Fibroblast of skin of back (primary cell): ENCODE measurements around the gene OLR1. TPM values are rescaled to one million over a fixed set of nuclear protein-coding genes. Genes with fewer than 3 reads are reported as not detected.
"Not testable (repeated sequence)": the region's sequence is repeated elsewhere in the genome, so short reads cannot be mapped to it uniquely, and the experiment has no call there.

Experiments
- DNase-seq: peaks from one replicate; pipeline ENCODE4 v3.0.0-alpha.2; 2013
- polyA plus RNA-seq, 2 experiments: library from polyadenylated mRNA; unstranded; fragments of 120-200 nt; gene quantifications; one replicate each; pipeline ENCODE4 v1.2.1, GENCODE V29; 2013; ENCODE audit not compliant: insufficient read length in 2 of 2

The OLR1 gene
- polyA plus RNA-seq (2013, experiment 1 of 2; ENCODE audit: insufficient read length): not detected
- 0.26 TPM for polyA plus RNA-seq (2013, experiment 2 of 2; ENCODE audit: insufficient read length)

- no peak for DNase-seq
These were observed at the start of gene OLR1 for GRCh38 chr12:10171973-10172728. Gene OLR1 (minus strand): TSS chr12:10172132. CDS start chr12:10172077, 55 bp downstream.

- DNase-seq: no peak
These were observed 48.6 kb upstream of the OLR1 start for GRCh38 chr12:10220398-10221077.

DNA sequence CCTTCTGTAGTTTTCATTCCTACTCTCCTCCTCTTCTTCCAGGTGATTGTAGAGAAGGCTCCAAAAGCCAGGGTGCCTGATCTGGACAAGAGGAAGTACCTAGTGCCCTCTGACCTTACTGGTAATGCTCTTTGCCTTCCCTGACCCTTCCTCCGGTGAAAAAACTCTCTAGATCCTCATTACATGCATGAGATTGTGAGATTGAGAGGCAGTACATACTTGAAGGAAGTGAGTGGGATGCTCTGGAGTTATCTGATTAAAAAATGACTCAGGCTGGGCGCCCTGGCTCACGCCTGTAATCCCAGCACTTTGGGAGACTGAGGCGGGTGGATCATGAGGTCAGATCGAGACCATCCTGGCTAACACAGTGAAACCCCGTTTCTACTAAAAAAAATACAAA is 46.1 kb upstream of the OLR1 start:
- no peak for DNase-seq

- DNase-seq: not testable (repeated sequence)
These were observed 44.0 kb upstream of the OLR1 start for GRCh38 chr12:10215946-10216345.

DNA sequence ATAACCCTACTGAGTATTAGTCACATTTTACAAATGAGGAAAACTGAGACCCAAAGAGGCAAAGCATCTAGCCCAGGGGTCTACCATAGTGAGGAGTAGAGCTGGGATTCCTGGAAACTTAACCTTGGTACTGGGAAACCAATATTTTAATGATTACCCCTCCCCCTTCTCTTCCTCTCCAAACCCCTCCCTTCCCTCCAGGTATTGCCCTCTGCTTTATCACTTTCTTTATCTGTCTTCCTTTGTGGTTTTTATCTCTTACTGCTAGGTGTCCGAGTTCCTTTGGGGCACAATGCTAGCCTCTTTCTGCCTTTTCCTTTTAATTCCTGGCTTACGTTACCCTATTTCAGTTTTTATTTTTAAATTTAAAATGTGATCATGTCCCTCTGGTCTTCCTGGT is 43.5 kb upstream of the OLR1 start:
- DNase-seq: no peak

DNA sequence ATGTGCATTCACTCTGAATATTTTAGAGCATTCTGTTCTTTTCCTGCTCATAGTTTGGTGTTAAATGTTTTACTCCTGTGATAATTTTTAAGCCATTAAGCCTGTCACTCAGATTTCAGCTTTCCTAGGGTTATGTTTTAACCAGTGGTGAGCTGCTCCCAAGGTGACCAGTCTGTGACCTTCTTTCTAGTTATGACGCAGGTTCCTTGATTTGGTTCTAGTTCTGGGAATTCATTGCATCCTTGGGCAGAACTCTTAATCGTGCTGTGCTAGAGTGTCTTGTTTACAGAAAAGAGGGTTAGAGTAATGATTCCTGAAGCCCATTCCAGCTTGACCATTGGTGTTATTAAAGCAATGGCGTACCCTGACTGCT is 42.9 kb upstream of the OLR1 start:
- DNase-seq: no peak

- DNase-seq: peak; percentile 70
These were observed 42.4 kb upstream of the OLR1 start for GRCh38 chr12:10214136-10214894.

DNA sequence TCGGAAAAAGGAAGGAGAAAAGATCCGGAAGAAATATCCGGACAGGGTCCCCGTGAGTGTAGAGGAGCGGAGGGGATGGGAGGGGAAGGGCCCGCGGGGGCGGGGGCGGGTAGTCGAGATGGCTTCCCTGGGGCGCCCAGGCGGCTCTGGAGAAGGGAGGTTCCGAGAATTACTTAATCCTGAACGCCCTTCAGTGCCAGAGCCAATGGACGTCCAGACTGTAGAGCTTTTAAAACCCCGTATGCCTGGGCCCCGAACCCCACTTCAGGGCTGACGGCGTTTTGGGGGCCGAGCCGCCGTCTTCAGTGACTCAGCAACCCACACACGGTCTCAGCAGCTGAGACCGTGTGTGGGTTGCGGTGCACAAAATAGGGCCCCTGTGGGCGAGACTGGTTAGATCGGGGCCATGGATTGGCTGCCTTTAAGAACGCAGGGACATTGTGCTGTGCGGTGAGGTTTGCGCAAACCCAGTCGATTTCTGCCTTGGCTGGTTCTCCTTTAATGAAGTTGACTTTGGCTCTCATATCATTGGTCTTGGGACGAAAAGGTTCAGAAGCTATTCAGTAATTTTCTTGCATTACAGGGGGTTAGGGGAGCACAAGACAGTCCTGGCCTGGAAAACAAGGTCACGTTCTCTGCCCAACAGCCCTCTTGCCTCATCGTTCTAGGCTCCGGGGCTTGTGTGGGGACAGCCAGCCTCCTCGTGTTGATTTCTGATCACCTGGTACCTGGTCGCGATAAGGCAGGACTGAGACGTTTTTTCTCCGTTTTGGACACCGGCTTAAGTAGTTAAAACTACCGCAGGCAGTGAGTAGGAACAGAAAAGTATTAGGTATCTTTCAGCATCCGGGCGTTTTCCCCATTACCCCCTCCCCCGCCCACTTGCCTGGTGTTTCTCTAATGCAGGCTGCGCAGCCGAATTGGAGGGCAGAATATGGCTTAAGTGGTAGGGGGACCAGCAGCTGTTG is 41.5 kb upstream of the OLR1 start:
- DNase-seq: peak; percentile 62

DNA sequence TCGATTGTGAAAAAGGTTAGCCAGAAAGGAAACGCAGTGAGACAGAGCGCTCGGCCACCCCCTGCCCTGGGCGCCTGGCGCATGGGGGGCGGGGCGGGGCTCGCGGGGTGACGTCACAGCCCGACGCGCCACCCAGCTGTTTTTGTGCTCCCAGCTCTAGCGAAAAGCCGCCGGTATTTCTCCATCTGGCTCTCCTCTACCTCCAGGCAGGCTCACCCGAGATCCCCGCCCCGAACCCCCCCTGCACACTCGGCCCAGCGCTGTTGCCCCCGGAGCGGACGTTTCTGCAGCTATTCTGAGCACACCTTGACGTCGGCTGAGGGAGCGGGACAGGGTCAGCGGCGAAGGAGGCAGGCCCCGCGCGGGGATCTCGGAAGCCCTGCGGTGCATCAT is 40.8 kb upstream of the OLR1 start, which contains the start of gene GABARAPL1:
TSS of gene GABARAPL1 (plus strand) at position 139 of the 393 bp plus-strand sequence. CDS start at position 392, 253 bp downstream.
- DNase-seq: peak; percentile 76

DNA sequence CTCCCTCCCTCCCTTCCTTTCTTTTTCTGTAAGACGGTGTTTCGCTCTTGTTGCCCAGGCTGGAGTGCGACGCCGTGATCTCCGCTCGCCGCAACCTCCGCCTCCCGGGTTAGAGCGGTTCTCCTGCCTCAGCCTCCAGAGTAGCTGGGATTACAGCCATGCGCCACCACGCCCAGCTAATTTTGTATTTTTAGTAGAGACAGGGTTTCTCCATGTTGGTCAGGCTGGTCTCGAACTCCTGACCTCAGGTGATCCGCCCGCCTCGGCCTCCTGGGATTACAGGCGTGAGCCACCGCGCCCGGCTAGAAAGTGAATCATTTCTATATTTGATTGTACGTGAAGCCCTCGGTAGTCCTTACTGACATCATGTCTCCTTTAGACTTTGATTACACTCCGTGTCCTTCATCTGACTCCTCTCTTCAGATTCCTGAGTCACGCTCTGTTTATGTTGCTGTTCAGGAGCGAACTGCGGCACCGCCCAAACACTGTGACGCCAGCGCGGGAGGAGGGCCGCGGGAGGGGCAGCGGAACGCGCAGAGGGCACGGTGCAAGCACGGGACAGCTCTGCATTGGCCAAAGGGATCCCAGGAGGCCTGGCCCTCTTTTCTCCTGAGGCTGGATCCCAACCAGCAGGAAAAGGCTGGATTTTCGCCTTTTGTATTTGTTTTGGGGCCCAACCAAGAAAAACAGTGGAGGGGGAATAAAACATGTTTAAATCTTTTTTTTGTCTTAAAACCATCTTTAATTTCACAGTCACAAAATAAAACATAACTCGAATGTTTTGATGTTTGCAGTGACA is 40.2 kb upstream of the OLR1 start:
- peak; percentile 99 for DNase-seq

- DNase-seq: no peak
These were observed 39.4 kb upstream of the OLR1 start for GRCh38 chr12:10211101-10211939.

- no peak for DNase-seq
These were observed 38.3 kb upstream of the OLR1 start for GRCh38 chr12:10210225-10210624.

- no peak for DNase-seq
These were observed 35.2 kb upstream of the OLR1 start for GRCh38 chr12:10207136-10207535.

- DNase-seq: peak; percentile 75
These were observed 33.4 kb upstream of the OLR1 start for GRCh38 chr12:10205220-10205807.

DNA sequence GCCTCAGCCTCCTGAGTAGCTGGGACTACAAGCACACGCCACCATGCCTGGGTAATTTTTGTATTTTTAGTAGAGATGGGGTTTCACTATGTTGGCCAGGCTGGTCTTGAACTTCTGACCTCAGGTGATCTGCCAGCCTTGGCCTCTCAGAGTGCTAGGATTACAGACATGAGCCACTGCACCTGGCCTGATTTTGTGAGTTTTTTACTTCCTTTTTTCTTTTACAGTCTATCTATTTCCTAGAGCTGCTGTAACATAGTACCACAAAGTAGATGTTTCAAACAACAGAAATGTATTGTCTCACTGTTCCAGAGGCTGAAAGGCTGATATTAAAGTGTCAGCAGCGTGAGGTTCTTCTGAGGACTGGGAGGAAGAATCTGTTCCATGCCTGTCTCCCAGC is 32.6 kb upstream of the OLR1 start:
- not testable (repeated sequence) for DNase-seq

DNA sequence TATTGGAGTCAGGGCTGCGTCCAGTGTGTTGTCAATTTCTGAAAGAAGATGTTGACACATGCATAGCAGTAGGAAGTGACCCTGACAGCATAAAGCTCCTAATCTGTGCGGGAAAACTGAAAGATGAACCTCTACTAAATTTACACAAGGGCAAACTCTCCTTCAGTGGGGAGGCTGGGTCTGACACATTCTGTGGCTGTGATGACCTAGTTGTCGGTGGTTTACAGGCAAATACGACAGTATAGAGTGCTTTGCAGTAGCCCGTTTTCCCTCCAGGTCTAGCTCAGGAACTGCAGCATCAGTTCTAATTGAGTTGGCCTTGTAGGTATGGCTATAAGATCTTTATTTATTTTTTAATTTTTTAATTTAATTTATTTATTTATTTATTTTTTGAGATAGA is 25.9 kb upstream of the OLR1 start:
- no peak for DNase-seq

- no peak for DNase-seq
These were observed 24.3 kb upstream of the OLR1 start for GRCh38 chr12:10196210-10196609.

DNA sequence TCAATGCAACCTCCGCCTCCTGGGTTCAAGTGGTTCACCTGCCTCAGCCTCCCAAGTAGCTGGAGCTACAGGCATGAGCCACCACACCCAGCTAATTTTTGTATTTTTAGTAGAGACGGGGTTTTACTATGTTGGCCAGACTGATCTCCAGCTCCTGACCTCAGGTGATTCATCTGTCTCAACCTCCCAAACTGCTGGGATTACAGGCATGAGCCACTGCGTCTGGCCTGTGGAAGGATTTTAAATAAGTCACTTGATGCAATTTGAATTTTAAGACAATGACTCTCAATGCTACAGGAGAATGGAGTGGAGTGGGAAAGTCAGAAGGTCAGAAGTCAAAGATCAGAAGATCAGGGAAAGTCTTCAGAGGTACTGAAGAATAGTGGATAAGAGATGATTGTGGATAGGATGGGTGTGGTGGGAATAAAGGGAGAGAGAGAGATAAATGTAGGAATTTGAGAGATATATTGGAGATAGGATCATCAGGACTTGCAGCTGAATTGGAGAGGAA is 22.3 kb upstream of the OLR1 start:
- no peak for DNase-seq

DNA sequence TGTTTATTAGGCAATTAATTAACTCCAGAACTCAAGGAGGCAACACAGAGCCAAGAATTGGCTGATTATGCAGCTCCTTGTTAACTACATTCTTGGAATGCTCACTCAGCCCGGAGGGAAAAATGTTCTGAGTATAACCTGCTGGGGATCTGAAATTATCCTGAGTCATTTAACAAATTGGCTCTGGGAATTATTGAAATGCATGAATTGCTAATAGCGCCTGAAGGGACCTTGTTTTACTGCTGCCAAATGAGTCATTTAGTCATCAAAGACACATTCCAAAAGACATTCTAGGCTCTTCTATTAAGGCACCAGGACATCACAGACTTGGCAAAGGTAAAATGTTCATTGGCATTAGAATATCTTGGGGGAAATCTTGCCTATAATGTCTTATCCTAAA is 19.9 kb upstream of the OLR1 start:
- peak; percentile 70 for DNase-seq
